K562 (cell line): Measurements from ENCODE around the gene NECAP2. TPM values are rescaled to one million over a fixed set of nuclear protein-coding genes. Genes with fewer than 3 reads are reported as not detected.
A peak's percentile ranks its signal among the peaks of the same experiment; 100 is the strongest.

Experiments
- ATF6 ChIP-seq: sonication (generic); formaldehyde crosslinking; IDR thresholded peaks from 2 replicates; pipeline ENCODE4 v1.4.0; 2020; ENCODE audit warnings: mild to moderate bottlenecking, missing genetic modification reagents
- DIDO1 ChIP-seq: fragments of 450-650 bp; IDR thresholded peaks from 2 replicates; pipeline ENCODE4 v1.6.1; 2016; ENCODE audit warnings: low read depth, missing biosample characterization, missing genetic modification characterization
- ELF1 ChIP-seq: fragments of 200-800 bp; sonication (Bioruptor generic); IDR thresholded peaks from 2 replicates; pipeline ENCODE4 v1.6.1; 2016; ENCODE audit warnings: missing genetic modification characterization, missing compliant biosample characterization
- MED1 ChIP-seq: sonication (generic); formaldehyde crosslinking; IDR thresholded peaks from 2 replicates; pipeline ENCODE4 v1.8.1; 2023; ENCODE audit warnings: missing genetic modification reagents, borderline replicate concordance
- MTA3 ChIP-seq: fragments of 450-650 bp; formaldehyde crosslinking; IDR thresholded peaks from 2 replicates; pipeline ENCODE4 v1.6.1; 2017; ENCODE audit warnings: mild to moderate bottlenecking, borderline replicate concordance
- POLR2A ChIP-seq: fragments of 450-650 bp; conservative IDR thresholded peaks from 2 replicates; pipeline ENCODE4 v1.6.1; 2016
- POLR2AphosphoS2 ChIP-seq: IDR thresholded peaks from 2 replicates; pipeline ENCODE4 v1.6.1; 2012; ENCODE audit warnings: low read length, improper control_type of control experiment
- SOX6 ChIP-seq: fragments of 450-650 bp; IDR thresholded peaks from 2 replicates; pipeline ENCODE4 v1.6.1; 2014; ENCODE audit warnings: mild to moderate bottlenecking
- SRSF1 ChIP-seq: fragments of 200-400 bp; formaldehyde crosslinking; IDR thresholded peaks from 2 replicates; pipeline ENCODE4 v1.6.1; 2017; ENCODE audit warnings: mild to moderate bottlenecking, low read depth, low read length, moderate library complexity
- TEAD4 ChIP-seq, 2 experiments: sonication (generic) in 1 of 2; formaldehyde crosslinking in 1 of 2; IDR thresholded peaks; 2 replicates each; pipeline versions ENCODE4 v1.6.1 to v1.8.0; 2012 to 2022; ENCODE audit warnings: borderline replicate concordance in 1 of 2, inconsistent platforms in 1 of 2, low read length in 1 of 2, mild to moderate bottlenecking in 1 of 2, missing genetic modification reagents in 1 of 2
- TRIM28 ChIP-seq: fragments of 450-650 bp; IDR thresholded peaks from 2 replicates; pipeline ENCODE4 v1.6.1; 2017
- ZFX ChIP-seq: sonication (generic); formaldehyde crosslinking; IDR thresholded peaks from 2 replicates; pipeline ENCODE4 v1.8.0; 2022; ENCODE audit warnings: mild to moderate bottlenecking, missing genetic modification reagents, moderate library complexity
- ZNF184 ChIP-seq: sonication (generic); formaldehyde crosslinking; IDR thresholded peaks from 2 replicates; pipeline ENCODE4 v1.5.0; 2020; ENCODE audit warnings: missing genetic modification reagents
- ZNF280B ChIP-seq: fragments of 250-450 bp; sonication (Bioruptor Pico); IDR thresholded peaks from 2 replicates; pipeline ENCODE4 v1.5.1; 2021; ENCODE audit warnings: mild to moderate bottlenecking
- ZNF584 ChIP-seq: fragments of 200-800 bp; sonication (Bioruptor generic); IDR thresholded peaks from 2 replicates; pipeline ENCODE4 v1.6.1; 2016; ENCODE audit warnings: low read depth, mild to moderate bottlenecking, missing genetic modification characterization, missing compliant biosample characterization
- polyA plus RNA-seq, 8 experiments: library from polyadenylated mRNA; depleted of rRNA in 4 of 8; stranded (reverse) in 5 of 8; unstranded in 3 of 8; fragments of >200 nt; fragmentation: Nextera tagmentation in 2 of 8; fragmentation: Illumina TruSeq in 1 of 8; extraction: Ambion mirVana in 2 of 8; extraction: Trizol in 1 of 8; gene quantifications; 2 replicates each; pipeline versions ENCODE4 v1.2.1 to v1.2.3, GENCODE V29; 2011 to 2014; ENCODE audit warnings: inconsistent platforms in 1 of 8, missing spikeins in 1 of 8
- total RNA-seq, 7 experiments: library from RNA; depleted of rRNA in 6 of 7; stranded (reverse); fragments of >200 nt in 6 of 7; fragmentation: Illumina TruSeq in 2 of 7; extraction: Trizol in 2 of 7; gene quantifications; 2 replicates each; pipeline versions ENCODE4 v1.2.1 to v1.2.3, GENCODE V29; 2011 to 2021; ENCODE audit warnings: low replicate concordance in 1 of 7
- TF ChIP-seq, protein P1 (sequence below): sonication (generic); formaldehyde crosslinking; IDR thresholded peaks from 2 replicates; pipeline ENCODE4 v1.8.1; 2023; ENCODE audit warnings: mild to moderate bottlenecking, missing genetic modification reagents
- TF ChIP-seq, protein P2 (sequence below): fragments of 250-450 bp; sonication (Bioruptor Pico); IDR thresholded peaks from 2 replicates; pipeline ENCODE4 v1.5.0; 2020; ENCODE audit warnings: mild to moderate bottlenecking

NECAP2 gene
- total and polyA plus RNA-seq, 9 of the 15 experiments (the other 6 are each of a cell fraction or from before 2014, with no cell fraction given): 22.7 to 107 (median 79.2) TPM

DNA sequence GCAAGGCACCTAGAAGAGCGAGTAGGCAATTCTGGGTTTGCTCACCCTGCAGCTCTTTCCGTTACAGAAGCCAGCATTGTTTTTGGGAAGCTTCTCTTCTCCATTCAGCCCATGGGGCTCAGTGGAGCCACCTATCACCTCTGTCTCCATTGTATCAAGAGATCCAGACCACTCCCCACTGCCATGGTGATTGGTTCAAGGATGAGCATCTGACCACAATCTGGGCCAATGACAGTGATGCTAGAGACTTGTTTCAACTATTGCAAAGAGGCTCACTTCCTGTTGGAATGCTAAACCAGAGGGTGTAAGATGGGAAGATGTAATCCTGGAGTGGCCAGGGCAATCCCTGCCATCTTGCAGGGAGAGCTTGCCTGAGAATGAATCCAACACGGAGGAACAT lies 9.9 kb upstream of the NECAP2 start (continued):
- TF ChIP-seq TRIM28 (no peak), ZNF184 (CRISPR knock-in tag) (no peak), SRSF1 (no peak), MED1 (CRISPR knock-in tag) (no peak), ELF1 (tag) (peak; percentile 43; the same call in 1 of the 2 replicates), MTA3 (peak; percentile 43; the same call in 1 of the 2 replicates), TEAD4 (IDR thresholded peaks at IDR 0.05; ENCODE audit: low read length) (peak; percentile 31; the same call in 1 of the 2 replicates), TEAD4 (CRISPR knock-in tag; IDR thresholded peaks at IDR 0.05; ENCODE audit: borderline replicate concordance) (no peak), ZNF584 (CRISPR knock-in tag) (no peak), ATF6 (CRISPR knock-in tag) (no peak), DIDO1 (tag) (0 out of 2 replicates have a peak, but pooled peaks have one; percentile 29), POLR2AphosphoS2 (no peak), POLR2A (0 out of 2 replicates have a peak, but pooled peaks have one; percentile 35), SOX6 (no peak; the same call in 1 of the 2 replicates), ZNF280B (CRISPR knock-in tag) (no peak), ZFX (CRISPR knock-in tag) (no peak)
- TF ChIP-seq, protein P1, sequence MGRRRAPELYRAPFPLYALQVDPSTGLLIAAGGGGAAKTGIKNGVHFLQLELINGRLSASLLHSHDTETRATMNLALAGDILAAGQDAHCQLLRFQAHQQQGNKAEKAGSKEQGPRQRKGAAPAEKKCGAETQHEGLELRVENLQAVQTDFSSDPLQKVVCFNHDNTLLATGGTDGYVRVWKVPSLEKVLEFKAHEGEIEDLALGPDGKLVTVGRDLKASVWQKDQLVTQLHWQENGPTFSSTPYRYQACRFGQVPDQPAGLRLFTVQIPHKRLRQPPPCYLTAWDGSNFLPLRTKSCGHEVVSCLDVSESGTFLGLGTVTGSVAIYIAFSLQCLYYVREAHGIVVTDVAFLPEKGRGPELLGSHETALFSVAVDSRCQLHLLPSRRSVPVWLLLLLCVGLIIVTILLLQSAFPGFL (CRISPR knock-in tag): no peak
- TF ChIP-seq, protein P2, sequence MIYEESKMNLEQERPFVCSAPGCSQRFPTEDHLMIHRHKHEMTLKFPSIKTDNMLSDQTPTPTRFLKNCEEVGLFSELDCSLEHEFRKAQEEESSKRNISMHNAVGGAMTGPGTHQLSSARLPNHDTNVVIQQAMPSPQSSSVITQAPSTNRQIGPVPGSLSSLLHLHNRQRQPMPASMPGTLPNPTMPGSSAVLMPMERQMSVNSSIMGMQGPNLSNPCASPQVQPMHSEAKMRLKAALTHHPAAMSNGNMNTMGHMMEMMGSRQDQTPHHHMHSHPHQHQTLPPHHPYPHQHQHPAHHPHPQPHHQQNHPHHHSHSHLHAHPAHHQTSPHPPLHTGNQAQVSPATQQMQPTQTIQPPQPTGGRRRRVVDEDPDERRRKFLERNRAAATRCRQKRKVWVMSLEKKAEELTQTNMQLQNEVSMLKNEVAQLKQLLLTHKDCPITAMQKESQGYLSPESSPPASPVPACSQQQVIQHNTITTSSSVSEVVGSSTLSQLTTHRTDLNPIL: no peak
